HepG2 (cell line): Measurements from ENCODE around the gene SPATA13. TPM values are rescaled to one million over a fixed set of nuclear protein-coding genes. Genes with fewer than 3 reads are reported as not detected.

Source experiments
- ATAC-seq: fragments of 200-7000 bp; cut with Tn5 transposase; 3 replicates; pipeline ENCODE4 v1.9.1; 2020; ENCODE audit warnings: mild to moderate bottlenecking, moderate library complexity
- BruUV-seq: library from RNA; stranded (reverse); fragments of 400-500 nt; replicated peaks from 2 replicates; lab custom pipeline; 2021; lab: Mats Ljungman, UMichigan
- CTCF ChIA-PET: fragments of 300-600 bp; formaldehyde crosslinking; extraction: SDS; loops from one replicate; lab custom pipeline; 2021; ENCODE audit warnings: low total read pairs, inconsistent platforms, low intra/inter-chr PET ratio; lab: Yijun Ruan, JAX
- POLR2A ChIA-PET: fragments of 350-600 bp; sonication (Branson Sonifier 250); formaldehyde crosslinking; loops from one replicate; lab custom pipeline; 2020; ENCODE audit warnings: antibody characterized with exemption, inconsistent platforms; lab: Yijun Ruan, JAX
- DNase-seq: peaks from one replicate; pipeline ENCODE4 v3.0.0-alpha.2; 2015; ENCODE audit warnings: low spot score
- FAIRE-seq: peaks from 3 replicates; lab custom pipeline; 2011; peaks lifted over from hg19 to GRCh38; lab: Jason Lieb, UNC
- H2AFZ ChIP-seq: one replicate; pipeline ENCODE4 v1.6.1; 2011; ENCODE audit warnings: low read length, inconsistent platforms
- H3K27ac ChIP-seq: fragments of 300-600 bp; 3 replicates; pipeline ENCODE4 v1.8.0; 2011; ENCODE audit warnings: mixed run types, mild to moderate bottlenecking, mixed read lengths, low read length, inconsistent platforms; ENCODE audit not compliant: insufficient read depth; ENCODE audit errors: extremely low read length
- H3K27me3 ChIP-seq, 2 experiments: fragments of 200-600 bp in 1 of 2; 2 replicates in 1 of 2; 3 replicates in 1 of 2; pipeline versions ENCODE4 v1.6.0 to v1.8.0; 2011; ENCODE audit warnings: low read length in 2 of 2, mild to moderate bottlenecking in 2 of 2, moderate library complexity in 2 of 2, inconsistent platforms in 1 of 2; ENCODE audit not compliant: insufficient read depth in 2 of 2, control insufficient read depth in 1 of 2
- H3K36me3 ChIP-seq, 2 experiments: fragments of 200-600 bp in 1 of 2; replicated peaks in 1 of 2; 2 replicates in 1 of 2; 3 replicates in 1 of 2; pipeline versions ENCODE4 v1.5.1 to v1.8.0; 2011; ENCODE audit warnings: low read length in 2 of 2, inconsistent platforms in 1 of 2; ENCODE audit not compliant: insufficient read depth in 2 of 2, control insufficient read depth in 1 of 2
- H3K4me1 ChIP-seq: 2 replicates; pipeline ENCODE4 v1.5.1; 2012; ENCODE audit warnings: low read length, inconsistent platforms; ENCODE audit not compliant: insufficient read depth
- H3K4me2 ChIP-seq: 2 replicates; pipeline ENCODE4 v1.6.0; 2011; ENCODE audit warnings: low read depth, low read length, inconsistent platforms
- H3K4me3 ChIP-seq, 3 experiments: fragments of 200-600 bp in 1 of 3; sonication (generic), shearing (Covaris generic) in 1 of 3; replicated peaks in 1 of 3; 2 replicates each; pipeline ENCODE4 v1.5.1; 2011 to 2016; ENCODE audit warnings: low read length in 3 of 3, inconsistent platforms in 2 of 3, low read depth in 2 of 3, mild to moderate bottlenecking in 2 of 3, control low read depth in 1 of 3, mixed read lengths in 1 of 3; ENCODE audit not compliant: insufficient read depth in 1 of 3
- H3K79me2 ChIP-seq: one replicate; pipeline ENCODE4 v1.6.1; 2011; ENCODE audit warnings: low read length, inconsistent platforms; ENCODE audit not compliant: insufficient read depth
- H3K9ac ChIP-seq: 2 replicates; pipeline ENCODE4 v1.6.0; 2011; ENCODE audit warnings: mild to moderate bottlenecking, low read depth, low read length, inconsistent platforms; ENCODE audit not compliant: insufficient read depth
- H3K9me3 ChIP-seq: 2 replicates; pipeline ENCODE4 v1.5.1; 2012; ENCODE audit warnings: mild to moderate bottlenecking, low read length
- H4K20me1 ChIP-seq: 2 replicates; pipeline ENCODE4 v1.6.0; 2011; ENCODE audit warnings: inconsistent platforms, mild to moderate bottlenecking, low read length, moderate library complexity; ENCODE audit not compliant: insufficient read depth
- KAT2B ChIP-seq: fragments of 150-350 bp; IDR thresholded peaks from 2 replicates; pipeline ENCODE4 v1.6.1; 2014; ENCODE audit warnings: low read depth, low read length, borderline replicate concordance
- MXI1 ChIP-seq: IDR thresholded peaks from 3 replicates; pipeline ENCODE4 v1.6.1; 2012; ENCODE audit warnings: low read depth, low read length, inconsistent platforms, borderline replicate concordance
- NONO ChIP-seq, 2 experiments: fragments of 450-650 bp in 1 of 2; sonication (generic) in 1 of 2; formaldehyde crosslinking in 1 of 2; IDR thresholded peaks in 1 of 2; conservative IDR thresholded peaks in 1 of 2; 2 replicates each; pipeline versions ENCODE4 v1.6.1 to v1.8.0; 2017 to 2022; ENCODE audit warnings: mild to moderate bottlenecking in 1 of 2, missing genetic modification reagents in 1 of 2, moderate library complexity in 1 of 2
- NRL ChIP-seq: sonication (generic); formaldehyde crosslinking; IDR thresholded peaks from 2 replicates; pipeline ENCODE4 v1.5.0; 2020; ENCODE audit warnings: missing genetic modification reagents, mild to moderate bottlenecking, moderate library complexity, borderline replicate concordance
- ZBTB38 ChIP-seq: sonication (generic); formaldehyde crosslinking; IDR thresholded peaks from 2 replicates; pipeline ENCODE4 v1.5.1; 2020; ENCODE audit warnings: mild to moderate bottlenecking, missing genetic modification reagents
- ZFP91 ChIP-seq: sonication (generic); formaldehyde crosslinking; IDR thresholded peaks from 2 replicates; pipeline ENCODE4 v1.9.0; 2022; ENCODE audit warnings: missing genetic modification reagents, mild to moderate bottlenecking, borderline replicate concordance
- WGBS: methylation state at CpG from one replicate; pipeline ENCODE4 v1.1.6; 2017; ENCODE audit warnings: low lambda C conversion rate; 5-methylcytosine and 5-hydroxymethylcytosine counted together
- in situ Hi-C: cut with HindIII; loops from 2 replicates; pipeline ENCODE4 v1.10.0; 2017; ENCODE audit warnings: low pct_unique_long_range_greater_than_20kb; ENCODE audit not compliant: extremely low pct_ligation_motif_present
- intact Hi-C: fragments of 100-400 bp; cut with micrococcal nuclease; formaldehyde crosslinking; loops from one replicate; pipeline ENCODE4 v1.10.0; 2022; ENCODE audit not compliant: unreplicated experiment
- polyA plus RNA-seq, 8 experiments: library from polyadenylated mRNA; depleted of rRNA in 3 of 8; stranded (reverse) in 7 of 8; unstranded in 1 of 8; fragments of >200 nt; fragmentation: Illumina TruSeq in 4 of 8; extraction: Trizol in 4 of 8; gene quantifications; 2 replicates each; pipeline versions ENCODE4 v1.2.1 to v1.2.3, GENCODE V29; 2011 to 2016; ENCODE audit warnings: low read depth in 4 of 8, missing spikeins in 1 of 8, mixed read lengths in 1 of 8; ENCODE audit not compliant: insufficient read depth in 1 of 8
- total RNA-seq, 5 experiments: library from RNA; depleted of rRNA; stranded (reverse); fragments of >200 nt; fragmentation: Illumina TruSeq; extraction: Trizol; gene quantifications; 2 replicates each; pipeline ENCODE4 v1.2.3, GENCODE V29; 2016; ENCODE audit warnings: low read depth in 1 of 5

SPATA13 gene
- total and polyA plus RNA-seq, 2 of the 13 experiments (the other 11 are each of a cell fraction or from before 2014, with no cell fraction given): 11.3 to 14.2 TPM

- peak overlapping the region; percentile 55; the same call in 1 of the 2 replicates for H3K9ac ChIP-seq
- ATAC-seq: peak; percentile 6; the same call in 2 of the 3 replicates
- in situ Hi-C loops: no loop called here
- 95% methylated on average over 14 of the region's 18 CpGs for WGBS
- no peak for TF ChIP-seq NONO (IDR thresholded peaks at IDR 0.05)
- TF ChIP-seq NONO (CRISPR knock-in tag; conservative IDR thresholded peaks at IDR 0.05): 0 out of 2 replicates have a peak, but pooled peaks have one; percentile 12
- TF ChIP-seq KAT2B: no peak
- 0 out of 3 replicates have a peak, but pooled peaks have one; percentile 4 for TF ChIP-seq MXI1
- TF ChIP-seq ZFP91: 0 out of 2 replicates have a peak, but pooled peaks have one; percentile 17
- TF ChIP-seq ZBTB38 (CRISPR knock-in tag): peak; percentile 81
- TF ChIP-seq NRL (CRISPR knock-in tag): 0 out of 2 replicates have a peak, but pooled peaks have one; percentile 41
- no peaks in the 10 kb centered on the region for H3K9me3 ChIP-seq
- no peak for FAIRE-seq
- CTCF ChIA-PET: no interaction called here
- H3K27ac ChIP-seq: peak overlapping the region; percentile 71
- peaks cover 1 to 2% of the 10 kb centered on the region in 2 experiments; a peak in 1 of 5 replicates for H3K36me3 ChIP-seq
- H3K27me3 ChIP-seq: no peaks in the 10 kb centered on the region
- H3K79me2 ChIP-seq: peaks cover 6% of the 10 kb centered on the region
- H2AFZ ChIP-seq: no peak overlapping the region
- intact Hi-C loops: no loop called here
- H3K4me2 ChIP-seq: peak overlapping the region; percentile 88
- POLR2A ChIA-PET: no interaction called here
- peaks cover 34% of the 10 kb centered on the region for H3K4me1 ChIP-seq
- no TSS peak for BruUV-seq
- DNase-seq: no peak
- peaks cover 3% of the 10 kb centered on the region; the same call in 1 of the 2 replicates for H4K20me1 ChIP-seq
- H3K4me3 ChIP-seq: peak overlapping the region; percentile 58 to 69 (median 61)
These were observed 112.1 kb downstream of the SPATA13 start for GRCh38 chr13:24272452-24273161.
